HFF-Myc (cell line): ENCODE data around the gene SMARCA4.

Experiments
- DNase-seq: peaks from one replicate; pipeline ENCODE4 v3.0.0-alpha.2; 2011; ENCODE audit warnings: low read depth; ENCODE audit errors: extremely low read depth
- H3K4me3 ChIP-seq: replicated peaks from 2 replicates; pipeline ENCODE4 v1.5.1; 2011; ENCODE audit warnings: low read depth, mild to moderate bottlenecking, control low read depth, low read length
- TF ChIP-seq, protein P1 (sequence below): IDR thresholded peaks from 2 replicates; pipeline ENCODE4 v1.5.1; 2012; ENCODE audit warnings: mild to moderate bottlenecking, low read depth, low read length, control low read depth; ENCODE audit errors: missing control alignments

The SMARCA4 gene

DNA sequence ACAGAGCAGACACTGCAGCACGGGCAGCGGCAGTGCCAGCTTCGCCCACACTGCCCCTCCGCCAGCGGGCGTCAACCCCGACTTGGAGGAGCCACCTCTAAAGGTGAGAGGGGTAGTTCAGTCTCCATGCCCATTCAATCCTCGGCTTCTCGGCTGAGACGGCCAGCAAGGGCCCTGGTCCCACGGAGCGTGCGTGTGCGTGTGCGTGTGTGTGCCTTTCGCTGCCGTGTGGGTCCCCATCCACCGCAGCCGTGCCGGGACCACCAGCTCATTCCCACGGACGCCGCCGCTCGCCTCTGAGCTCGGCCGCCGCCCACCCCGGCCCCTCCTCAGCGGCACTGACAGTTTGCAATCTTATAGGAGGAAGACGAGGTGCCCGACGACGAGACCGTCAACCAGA is 72.9 kb downstream of the SMARCA4 start:
- DNase-seq, result no peak
- TF ChIP-seq, protein P1, sequence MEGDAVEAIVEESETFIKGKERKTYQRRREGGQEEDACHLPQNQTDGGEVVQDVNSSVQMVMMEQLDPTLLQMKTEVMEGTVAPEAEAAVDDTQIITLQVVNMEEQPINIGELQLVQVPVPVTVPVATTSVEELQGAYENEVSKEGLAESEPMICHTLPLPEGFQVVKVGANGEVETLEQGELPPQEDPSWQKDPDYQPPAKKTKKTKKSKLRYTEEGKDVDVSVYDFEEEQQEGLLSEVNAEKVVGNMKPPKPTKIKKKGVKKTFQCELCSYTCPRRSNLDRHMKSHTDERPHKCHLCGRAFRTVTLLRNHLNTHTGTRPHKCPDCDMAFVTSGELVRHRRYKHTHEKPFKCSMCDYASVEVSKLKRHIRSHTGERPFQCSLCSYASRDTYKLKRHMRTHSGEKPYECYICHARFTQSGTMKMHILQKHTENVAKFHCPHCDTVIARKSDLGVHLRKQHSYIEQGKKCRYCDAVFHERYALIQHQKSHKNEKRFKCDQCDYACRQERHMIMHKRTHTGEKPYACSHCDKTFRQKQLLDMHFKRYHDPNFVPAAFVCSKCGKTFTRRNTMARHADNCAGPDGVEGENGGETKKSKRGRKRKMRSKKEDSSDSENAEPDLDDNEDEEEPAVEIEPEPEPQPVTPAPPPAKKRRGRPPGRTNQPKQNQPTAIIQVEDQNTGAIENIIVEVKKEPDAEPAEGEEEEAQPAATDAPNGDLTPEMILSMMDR, result no peak

DNA sequence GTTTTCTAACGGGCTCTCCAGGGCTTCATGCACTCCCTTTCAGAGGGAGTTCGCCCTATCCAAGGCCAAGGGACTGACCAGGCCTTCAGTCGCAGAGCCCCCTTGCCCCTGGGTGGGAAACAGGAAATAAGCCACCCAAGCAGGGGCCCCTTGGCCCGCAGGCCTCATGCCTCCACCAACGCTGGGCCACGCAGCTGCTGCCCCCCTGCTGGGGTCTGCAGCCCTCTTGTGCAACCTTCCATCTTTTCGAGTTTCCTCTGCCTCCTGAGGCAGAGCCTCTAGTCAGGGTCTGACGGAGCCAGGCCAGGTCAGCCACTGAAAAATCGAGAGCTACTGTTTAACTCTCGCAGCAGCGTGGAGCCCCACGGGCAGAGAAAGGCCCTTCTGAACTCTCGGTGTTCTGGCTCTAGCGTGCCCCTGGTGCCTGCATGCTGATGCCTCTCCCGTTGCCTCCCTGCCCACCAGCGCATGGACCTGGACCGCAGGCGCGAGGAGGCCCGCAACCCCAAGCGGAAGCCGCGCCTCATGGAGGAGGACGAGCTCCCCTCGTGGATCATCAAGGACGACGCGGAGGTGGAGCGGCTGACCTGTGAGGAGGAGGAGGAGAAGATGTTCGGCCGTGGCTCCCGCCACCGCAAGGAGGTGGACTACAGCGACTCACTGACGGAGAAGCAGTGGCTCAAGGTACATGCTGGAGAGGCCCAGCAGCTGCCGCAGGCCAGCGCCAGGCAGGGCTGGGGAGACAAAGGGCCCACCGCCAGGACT is 73.8 kb downstream of the SMARCA4 start:
- TF ChIP-seq, protein P1, result no peak
- no peak for DNase-seq
- no peak overlapping the region for H3K4me3 ChIP-seq

More for the DNA sequence above, 72.9 kb downstream of the SMARCA4 start:
- H3K4me3 ChIP-seq, result no peak overlapping the region

DNA sequence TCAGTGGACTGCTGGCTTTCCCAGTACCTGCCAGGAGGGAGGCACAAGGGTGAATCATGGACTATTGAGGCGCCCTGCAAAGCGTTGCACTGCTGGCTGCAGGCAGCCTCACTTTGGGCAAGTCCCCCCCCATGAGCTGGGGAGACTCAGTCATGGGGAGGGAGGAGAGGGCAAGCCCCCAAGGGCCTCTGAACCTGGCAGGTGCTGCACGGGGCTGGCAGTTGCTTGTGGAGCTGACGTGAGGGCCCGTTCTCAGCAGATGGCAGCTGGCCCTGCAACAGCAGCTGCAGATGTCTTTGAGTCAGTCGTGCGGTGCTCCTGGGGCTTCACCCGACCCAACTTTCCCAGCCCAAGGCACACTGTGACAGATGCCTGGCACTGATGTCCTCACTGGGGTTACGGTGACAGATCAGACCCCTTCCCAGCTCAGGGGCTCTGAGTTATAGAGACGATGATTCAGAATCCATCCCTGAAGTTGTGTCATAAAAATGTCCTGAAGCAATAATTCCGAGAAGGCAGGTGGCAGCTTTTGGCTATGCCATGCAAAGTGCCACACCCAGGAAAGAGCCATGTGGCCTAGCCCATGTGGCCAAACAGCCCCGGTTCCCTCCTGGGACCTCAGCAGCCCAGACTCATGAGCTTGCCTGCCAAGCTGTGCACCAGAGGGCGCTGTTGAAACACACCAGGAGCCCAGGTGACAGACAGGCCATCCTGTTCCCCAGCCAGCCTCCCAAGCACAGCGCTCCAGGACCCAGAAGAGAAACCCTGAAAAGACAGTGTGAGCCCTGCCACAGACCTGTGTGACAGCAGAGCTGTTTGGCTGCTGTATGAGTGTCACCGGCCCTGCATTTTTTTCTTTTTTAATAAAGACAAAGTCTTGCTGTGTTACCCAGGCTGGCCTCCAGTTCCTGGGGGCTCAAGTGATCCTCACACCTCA is 74.9 kb downstream of the SMARCA4 start:
- H3K4me3 ChIP-seq, result no peak overlapping the region

DNA sequence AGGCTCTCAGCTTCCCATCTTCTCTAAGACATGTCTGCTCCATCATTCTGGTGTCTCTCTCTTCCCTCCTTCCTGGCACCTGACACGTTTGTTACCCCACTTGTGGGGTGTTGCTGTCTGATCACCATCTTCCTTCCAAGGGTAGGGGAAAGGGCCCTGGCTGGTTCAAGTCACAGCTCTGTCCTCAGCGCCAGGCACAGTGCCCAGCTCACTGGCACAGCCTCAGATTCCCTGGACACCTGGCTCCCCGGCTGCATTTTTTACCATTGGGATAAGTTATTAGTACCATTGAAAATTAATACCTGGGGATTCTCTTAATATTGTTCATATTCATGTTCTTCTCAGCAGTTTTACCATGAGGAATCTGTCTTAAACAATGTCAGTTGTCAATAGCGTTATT is 77.7 kb downstream of the SMARCA4 start:
- TF ChIP-seq, protein P1, result no peak
- no peak overlapping the region for H3K4me3 ChIP-seq
- DNase-seq, result no peak

More for the DNA sequence above, 74.9 kb downstream of the SMARCA4 start:
- TF ChIP-seq, protein P1, result peak; percentile 94
- peak; percentile 80 for DNase-seq

DNA sequence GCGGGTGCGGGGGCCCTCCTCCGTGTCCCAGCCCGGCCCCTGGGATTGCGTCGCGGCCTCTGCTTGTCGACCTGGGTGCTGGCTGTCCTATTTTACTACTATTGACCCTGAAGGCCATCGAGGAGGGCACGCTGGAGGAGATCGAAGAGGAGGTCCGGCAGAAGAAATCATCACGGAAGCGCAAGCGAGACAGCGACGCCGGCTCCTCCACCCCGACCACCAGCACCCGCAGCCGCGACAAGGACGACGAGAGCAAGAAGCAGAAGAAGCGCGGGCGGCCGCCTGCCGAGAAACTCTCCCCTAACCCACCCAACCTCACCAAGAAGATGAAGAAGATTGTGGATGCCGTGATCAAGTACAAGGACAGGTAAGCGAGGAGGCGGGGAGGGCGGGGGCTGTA is 80.4 kb downstream of the SMARCA4 start:
- TF ChIP-seq, protein P1, result no peak

DNA sequence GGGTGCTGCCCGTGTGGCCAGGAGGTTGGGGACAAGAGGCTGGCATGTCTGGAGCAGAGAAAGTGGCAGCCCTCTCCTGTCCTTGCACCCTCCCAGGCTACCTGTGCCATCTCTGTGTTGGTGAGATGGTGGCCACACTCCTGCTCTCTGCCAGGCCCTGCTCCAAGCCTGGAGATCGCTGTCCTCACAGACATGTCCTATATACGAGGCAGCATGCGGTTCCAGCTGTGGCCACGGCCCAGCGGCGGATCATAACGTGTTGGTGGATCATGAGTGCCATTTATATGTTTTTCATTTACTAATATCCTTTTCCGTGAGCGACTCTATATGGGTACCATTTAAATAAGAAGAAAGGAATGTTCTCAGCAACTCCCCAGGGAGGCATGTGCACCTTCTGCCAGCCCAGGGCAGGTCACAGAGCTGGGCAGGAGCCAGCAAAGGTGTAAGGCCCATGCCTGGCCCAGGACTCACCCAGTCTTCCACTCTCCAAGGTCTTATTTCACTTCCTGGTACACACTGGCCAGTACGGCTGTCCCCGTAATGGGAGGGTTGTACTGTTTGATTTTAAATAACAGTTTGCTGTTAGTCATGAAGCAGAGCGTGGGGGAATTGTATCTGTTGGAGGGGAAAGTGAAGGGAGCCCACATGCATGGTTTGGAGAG is 81.3 kb downstream of the SMARCA4 start:
- no peak for DNase-seq
- TF ChIP-seq, protein P1, result no peak
- no peak overlapping the region for H3K4me3 ChIP-seq

More for the DNA sequence above, 80.4 kb downstream of the SMARCA4 start:
- no peak overlapping the region for H3K4me3 ChIP-seq
- no peak for DNase-seq
